D721Med (cell line): ENCODE data around the gene STAT3.
"Not testable (repeated sequence)": the region's sequence is repeated elsewhere in the genome, so short reads cannot be mapped to it uniquely, and the experiment has no call there.

Experiments used
- DNase-seq: peaks from one replicate; pipeline ENCODE4 v3.0.0; 2011; ENCODE audit warnings: low spot score; ENCODE audit not compliant: insufficient read length
- FAIRE-seq: peaks from 2 replicates; lab custom pipeline; 2011; peaks lifted over from hg19 to GRCh38; lab: Jason Lieb, UNC
- CTCF ChIP-seq: IDR thresholded peaks from 2 replicates; pipeline ENCODE4 v1.5.1; 2012; ENCODE audit warnings: mild to moderate bottlenecking, control low read depth; ENCODE audit not compliant: insufficient read depth; ENCODE audit errors: missing control alignments

STAT3 gene

GRCh38 chr17:42399948-42400843 lies 12.0 kb upstream of the STAT3 start:
- no peak for FAIRE-seq

GRCh38 chr17:42399121-42399520 lies 10.9 kb upstream of the STAT3 start:
- TF ChIP-seq CTCF: no peak
- FAIRE-seq (no peak), DNase-seq (no peak)

More at GRCh38 chr17:42399948-42400843, 12.0 kb upstream of the STAT3 start:
- TF ChIP-seq CTCF: no peak
- DNase-seq: no peak

GRCh38 chr17:42395601-42396000 lies 7.4 kb upstream of the STAT3 start:
- not testable (repeated sequence) for DNase-seq, FAIRE-seq

- no peak for TF ChIP-seq CTCF
- DNase-seq: no peak
Measured at GRCh38 chr17:42394838-42395237, 6.6 kb upstream of the STAT3 start.

DNA sequence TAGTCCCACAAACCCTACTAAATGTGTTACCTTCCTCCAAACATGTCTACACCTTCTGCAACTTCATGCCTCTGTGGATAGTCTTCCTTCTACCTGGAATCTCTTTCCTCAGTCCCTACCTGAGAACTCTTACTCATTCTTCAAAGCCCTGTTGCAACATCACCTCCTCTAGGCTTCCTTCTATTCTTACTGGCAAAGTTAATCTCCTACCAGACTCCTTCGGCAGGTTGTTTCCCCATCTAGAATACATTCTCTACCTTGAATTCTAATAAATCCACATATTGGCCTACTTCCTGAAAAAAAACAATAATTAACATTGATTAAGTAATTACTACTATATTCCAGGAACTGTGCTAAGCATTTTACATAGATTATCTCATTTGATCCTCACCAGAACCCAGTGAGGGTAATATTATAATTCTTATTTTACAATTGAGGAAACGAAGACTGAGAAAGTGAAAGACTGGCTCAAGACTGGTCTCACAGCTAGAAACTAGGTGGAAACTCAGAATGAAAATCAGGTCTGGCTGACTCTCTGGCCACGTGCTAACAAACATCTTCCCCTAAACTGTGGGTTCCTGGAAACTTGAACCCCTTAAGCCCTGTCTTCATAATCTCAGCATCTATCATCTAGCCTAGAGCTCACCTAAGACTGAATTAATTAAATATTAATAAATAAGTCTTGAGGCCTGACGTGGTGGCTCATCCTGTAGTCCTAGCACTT lies 4.6 kb upstream of the STAT3 start:
- FAIRE-seq (no peak), DNase-seq (no peak)
- no peak for TF ChIP-seq CTCF

More at GRCh38 chr17:42394838-42395237, 6.6 kb upstream of the STAT3 start:
- no peak for FAIRE-seq

DNA sequence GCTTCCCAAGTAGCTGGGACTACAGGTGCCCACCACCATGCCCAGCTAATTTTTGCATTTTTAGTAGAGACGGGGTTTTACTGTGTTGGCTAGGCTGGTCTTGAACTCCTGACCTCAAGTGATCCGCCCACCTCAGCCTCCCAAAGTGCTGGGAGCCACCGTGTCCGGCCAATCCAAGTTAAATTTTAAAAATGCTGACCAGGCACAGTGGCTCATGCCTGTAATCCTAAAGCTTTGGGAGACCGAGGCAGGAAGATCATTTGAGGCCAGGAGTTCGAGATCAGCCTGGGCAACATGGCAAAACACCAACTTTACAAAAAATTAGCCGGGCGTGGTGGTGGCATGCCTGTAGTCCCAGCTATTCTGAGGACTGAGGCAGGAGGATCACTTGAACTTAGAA lies 3.2 kb upstream of the STAT3 start:
- not testable (repeated sequence) for FAIRE-seq, DNase-seq

DNA sequence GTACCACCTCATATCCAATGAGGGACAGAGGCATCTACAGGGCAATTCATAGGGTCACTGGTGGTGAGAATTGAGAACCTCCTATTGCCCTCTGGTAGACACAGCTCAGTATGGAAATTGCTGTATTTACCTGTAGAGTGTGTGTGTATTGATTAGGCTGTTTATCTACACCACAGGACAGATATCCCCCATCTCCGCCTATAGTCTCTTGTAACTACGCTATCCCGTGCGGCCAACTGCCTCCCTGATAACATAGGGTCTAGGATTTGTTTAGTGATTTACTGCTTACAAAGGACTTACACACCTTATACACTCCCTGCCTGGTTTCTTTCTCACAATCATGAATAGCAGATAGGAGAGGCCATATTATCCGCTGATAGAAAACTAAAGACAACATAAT lies 1.7 kb upstream of the STAT3 start:
- TF ChIP-seq CTCF: no peak
- DNase-seq (no peak), FAIRE-seq (no peak)

DNA sequence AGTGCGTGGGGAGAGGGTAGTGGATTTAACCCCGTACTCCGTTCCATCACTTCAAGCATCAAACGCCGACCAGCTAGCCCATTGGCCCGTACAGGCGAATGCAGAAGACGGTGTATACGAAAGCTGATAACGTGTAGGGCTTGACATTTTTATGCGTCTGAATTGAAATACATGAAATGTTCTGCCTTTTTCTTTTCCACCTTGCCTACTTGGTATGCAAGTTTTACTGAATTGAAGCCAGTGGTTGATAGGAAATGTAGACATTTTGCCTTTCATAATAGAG lies 834 bp upstream of the STAT3 start:
- FAIRE-seq (no peak), DNase-seq (no peak)
- no peak for TF ChIP-seq CTCF
